Left lobe of liver (tissue), 2 donors: ENCODE measurements around the gene PRKCE. TPM values are rescaled to one million over a fixed set of nuclear protein-coding genes. Genes with fewer than 3 reads are reported as not detected.

Source experiments
- ATAC-seq: fragments of 200-7000 bp; cut with Tn5 transposase; one replicate; pipeline ENCODE4 v1.9.1; 2020; ENCODE audit warnings: mild to moderate bottlenecking, moderate library complexity
- DNase-seq: peaks from one replicate; pipeline ENCODE4 v3.0.0-alpha.2; 2020; ENCODE audit warnings: low spot score
- total RNA-seq: library from RNA; stranded (reverse); gene quantifications from one replicate; pipeline ENCODE4 v1.2.1, GENCODE V29; 2021
- donor health status: DM: no; HTN: no; CAD: no; lungs with moderate emphysema.
- donor health status: DM: no; HTN: yes; CAD: no.

Gene PRKCE
- total RNA-seq, result 8.4 TPM

DNA sequence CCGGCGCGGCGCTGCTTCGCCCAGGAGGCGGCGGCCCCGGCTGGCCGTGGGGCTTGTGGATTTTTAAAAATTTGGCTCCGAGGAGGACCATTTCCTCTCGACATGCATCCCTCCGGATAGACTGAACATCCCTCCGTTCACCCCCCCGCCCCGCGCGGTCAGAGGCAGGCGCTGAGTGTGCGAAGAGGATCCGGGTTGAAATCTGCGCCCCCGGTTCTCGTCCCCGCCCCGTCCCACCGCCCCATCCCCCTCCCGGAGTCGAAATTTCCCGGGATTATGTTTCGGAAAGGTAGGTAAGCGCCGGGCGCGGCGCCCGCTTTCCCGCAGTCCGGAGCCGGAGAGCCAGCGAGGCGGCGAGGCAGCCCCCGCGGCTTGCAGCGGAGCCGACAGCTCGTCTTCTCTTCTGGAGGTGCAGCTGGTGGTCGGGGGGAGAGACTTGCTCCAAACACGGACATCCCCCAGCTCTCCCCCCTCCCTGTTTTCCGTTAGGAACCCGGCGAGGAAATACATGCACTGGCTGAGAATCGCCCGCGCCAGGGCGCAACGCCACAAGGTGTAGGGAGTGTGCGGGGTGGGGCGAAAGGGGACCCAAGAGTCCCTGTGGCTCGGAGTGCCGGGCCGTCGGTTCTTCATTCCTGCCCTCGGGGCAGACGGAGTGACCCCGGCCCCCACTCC lies at the start of gene PRKCE:
Gene PRKCE (plus strand): TSS at position 261 of the 675 bp plus-strand sequence.
- ATAC-seq (peak; percentile 27), DNase-seq (peak; percentile 65)

DNA sequence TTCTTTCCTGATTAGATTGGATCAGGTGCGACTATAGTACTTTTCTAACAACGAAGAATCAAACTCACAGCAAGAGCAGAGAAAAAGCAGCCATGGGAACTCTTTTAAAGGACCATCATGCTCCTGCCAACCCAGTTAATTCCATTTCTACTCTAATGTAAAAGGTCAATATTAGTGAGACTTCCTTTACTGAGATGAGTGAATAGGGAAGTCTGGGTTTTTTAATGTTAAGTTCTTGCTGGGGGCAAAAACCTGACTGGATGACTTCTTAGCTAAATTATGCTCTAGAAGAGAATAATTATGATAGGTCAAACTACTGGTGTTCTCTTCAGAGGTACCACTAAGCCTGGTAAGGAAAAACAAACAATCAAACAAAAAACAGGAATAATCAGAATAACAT lies 48.9 kb upstream of the PRKCE start:
- no peak for ATAC-seq
- no peak for DNase-seq

DNA sequence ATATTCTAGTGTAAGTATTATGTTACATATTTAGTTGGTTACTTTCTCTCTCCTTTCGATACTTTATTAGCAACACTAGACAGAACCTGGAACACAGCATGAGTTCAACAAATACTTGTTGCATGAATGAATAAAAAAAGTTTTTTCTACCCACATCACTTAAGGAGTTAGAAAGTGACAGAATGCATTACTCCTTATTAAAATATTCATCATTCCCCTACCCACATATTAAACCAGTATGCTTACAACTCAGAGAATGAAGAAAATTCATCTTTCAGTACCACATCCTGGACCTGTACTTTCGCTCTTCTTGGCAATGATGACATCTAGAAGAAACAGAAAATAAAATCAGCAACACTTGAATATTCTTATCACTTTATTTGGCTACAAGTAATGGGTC lies 46.4 kb upstream of the PRKCE start:
- no peak for DNase-seq
- ATAC-seq, result no peak

DNA sequence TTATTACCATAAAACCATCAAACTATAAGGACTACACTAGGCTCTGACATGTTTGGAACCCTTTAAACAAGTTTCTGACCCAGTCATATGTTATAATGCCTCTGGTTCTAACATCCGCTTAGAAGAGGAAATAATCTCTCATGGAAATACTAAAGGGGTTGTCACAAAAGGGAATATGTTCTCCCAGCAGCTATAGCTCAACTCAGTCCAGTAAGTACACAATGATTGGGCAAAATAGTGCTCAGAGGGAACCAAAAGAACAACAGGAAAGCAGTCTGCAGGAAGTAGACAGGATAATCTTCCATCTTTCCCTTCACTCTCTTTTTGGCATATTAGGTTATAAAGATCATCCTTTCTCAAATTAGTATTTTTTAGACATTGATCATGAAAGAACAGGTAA lies 44.7 kb upstream of the PRKCE start:
- no peak for DNase-seq
- ATAC-seq, result no peak

DNA sequence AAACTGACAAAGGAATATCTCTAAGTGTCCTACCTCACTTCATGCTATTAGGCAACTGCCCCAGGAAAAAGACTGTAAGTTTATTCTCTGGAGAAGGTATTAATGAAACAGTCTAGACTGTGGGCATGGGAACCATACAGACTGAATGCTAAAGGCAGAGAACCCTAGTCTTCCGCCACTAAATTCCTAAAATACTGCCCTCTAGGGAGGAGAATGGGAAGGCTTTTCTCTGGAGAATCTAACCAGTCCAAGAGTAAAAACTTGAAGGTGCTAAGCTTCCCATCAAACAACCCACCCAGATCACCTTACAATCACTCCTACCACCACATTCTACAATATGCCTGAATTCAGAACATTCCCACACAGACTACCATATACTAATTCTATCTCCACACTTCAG lies 43.8 kb upstream of the PRKCE start:
- no peak for DNase-seq
- no peak for ATAC-seq

DNA sequence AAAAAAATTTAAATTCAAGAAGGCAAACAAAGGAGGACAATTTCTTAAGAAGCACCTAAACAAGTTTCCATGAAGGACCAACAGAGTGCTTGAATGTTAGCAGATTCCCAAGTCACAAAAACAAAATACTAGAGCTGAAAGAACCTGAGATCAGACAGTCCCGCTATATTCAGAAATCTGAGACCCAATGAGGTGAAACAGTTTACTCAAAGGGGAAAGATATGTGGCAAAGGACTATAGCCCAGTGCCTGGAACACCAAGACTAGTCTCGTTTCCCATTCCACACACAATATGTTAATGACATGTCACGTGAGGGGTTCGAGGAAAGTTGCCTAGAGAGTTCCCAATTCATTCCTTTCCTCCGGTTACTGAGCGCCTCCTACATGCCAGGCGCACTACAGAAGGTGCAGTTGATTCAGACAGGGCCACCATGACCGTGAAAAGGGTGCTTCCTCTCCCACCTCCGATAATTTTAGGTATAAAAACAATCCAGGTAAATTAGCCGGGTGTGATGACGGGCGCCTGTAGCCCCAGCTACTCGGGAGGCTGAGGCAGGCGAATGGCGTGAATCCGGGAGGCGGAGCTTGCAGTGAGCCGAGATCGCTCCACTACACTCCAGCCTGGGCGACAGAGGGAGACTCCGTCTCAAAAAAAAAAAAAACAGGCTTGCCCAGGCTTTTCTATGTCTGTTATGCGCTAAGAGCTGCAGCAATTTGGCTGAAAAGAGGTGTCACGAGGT lies 41.0 kb upstream of the PRKCE start:
- DNase-seq (peak; percentile 65), ATAC-seq (peak; percentile 76)

DNA sequence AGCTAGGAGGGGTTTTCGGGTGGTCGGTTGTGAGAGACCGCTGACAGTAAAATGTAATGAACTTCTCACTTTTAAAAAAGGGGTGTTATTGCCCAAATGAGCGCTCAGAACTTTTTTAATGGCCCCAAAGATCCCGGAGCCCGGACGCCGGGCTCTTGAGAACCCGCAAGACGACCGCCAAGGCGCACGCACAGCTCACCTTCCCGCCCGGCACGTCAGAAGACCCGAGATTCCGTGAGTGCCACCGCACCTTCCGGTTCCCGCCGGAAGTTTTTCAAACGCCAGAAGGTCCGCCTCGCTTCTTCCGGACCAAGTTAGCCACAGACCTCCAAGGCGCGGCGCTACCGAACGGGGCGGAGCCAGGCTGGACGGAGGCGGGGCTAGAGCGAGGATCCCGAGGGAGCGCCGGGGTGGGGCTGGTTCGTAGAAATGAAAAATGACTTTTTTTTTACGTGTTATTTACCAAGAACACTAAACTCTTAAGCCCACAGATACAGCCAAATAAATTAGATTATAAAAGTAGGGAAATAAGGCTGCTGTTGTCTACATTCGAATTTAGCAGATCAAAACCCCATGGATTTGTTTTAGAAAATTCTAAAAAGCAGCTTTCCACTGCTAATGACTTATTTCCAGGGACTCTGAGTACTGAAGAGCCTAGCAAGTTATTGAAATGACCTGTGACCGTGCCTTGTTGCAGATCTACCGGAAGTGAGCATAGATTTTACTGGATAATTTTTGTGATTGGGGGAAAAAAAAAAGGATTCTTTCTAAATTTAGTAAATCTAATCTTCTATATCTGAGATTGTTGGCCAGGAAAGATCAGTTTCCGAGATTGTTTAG lies 40.2 kb upstream of the PRKCE start, which contains the start of gene SRBD1:
Gene SRBD1 (minus strand): TSS at position 248 of the 840 bp plus-strand sequence. CDS start 5,826 bp downstream, outside the sequence.
- DNase-seq, result peak; percentile 97
- ATAC-seq, result peak; percentile 97

DNA sequence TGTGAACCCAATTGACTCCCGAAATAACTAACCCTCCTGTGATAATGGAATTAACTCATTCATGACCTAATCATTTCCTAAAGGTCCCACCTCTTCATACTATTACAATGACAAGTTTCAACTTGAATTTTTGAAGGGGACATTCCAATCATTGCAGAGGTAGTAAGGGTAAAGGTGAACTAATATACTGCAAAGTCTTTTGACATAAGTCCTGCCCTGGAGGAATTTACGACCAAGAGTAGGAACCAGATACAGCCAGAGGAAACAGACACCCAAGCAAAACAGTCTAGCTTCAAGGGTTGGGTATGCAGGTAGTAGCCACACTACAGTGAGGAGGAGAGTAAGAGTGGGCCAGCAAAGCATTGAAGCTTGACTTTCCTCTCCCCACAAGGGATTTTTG lies 39.2 kb upstream of the PRKCE start:
- ATAC-seq (no peak), DNase-seq (no peak)

DNA sequence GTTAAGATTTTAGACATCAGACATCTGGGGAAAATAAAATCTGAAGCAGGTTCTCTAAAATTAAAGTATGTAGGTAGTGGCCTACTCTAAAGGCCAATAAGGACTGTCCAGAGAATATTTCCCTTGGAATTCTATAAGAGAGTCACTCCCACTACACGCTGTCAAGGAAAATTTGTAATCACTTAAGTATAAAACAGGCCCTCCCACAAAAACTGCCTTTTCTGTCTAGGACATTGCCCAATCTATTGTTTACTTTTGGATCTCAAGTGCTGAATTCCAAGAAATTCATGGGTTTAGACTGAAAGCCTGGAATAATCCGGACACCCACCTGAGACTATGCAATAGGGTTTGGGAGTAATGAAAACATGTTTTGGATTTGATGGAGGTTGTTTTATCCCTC lies 38.7 kb upstream of the PRKCE start:
- ATAC-seq (no peak), DNase-seq (no peak)

DNA sequence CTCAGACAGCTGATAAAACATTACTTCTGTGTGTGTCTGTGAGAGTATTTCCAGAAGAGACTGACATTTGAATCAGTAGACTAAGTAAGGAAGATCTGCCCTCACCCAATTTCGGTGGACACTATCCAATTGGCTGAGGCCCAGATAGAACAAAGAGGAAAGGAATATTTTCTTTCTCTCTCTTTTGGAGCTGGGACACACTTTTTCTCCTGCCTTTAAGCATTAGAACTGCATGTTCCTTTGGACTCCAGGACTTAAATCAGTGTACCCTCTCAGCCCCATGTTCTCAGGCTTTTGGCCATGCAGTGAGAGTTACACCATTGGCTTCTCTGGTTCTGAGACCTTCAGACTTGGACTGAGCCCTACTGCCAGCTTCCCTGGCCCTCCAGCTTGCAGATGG lies 37.1 kb upstream of the PRKCE start:
- ATAC-seq, result no peak
- DNase-seq, result no peak

DNA sequence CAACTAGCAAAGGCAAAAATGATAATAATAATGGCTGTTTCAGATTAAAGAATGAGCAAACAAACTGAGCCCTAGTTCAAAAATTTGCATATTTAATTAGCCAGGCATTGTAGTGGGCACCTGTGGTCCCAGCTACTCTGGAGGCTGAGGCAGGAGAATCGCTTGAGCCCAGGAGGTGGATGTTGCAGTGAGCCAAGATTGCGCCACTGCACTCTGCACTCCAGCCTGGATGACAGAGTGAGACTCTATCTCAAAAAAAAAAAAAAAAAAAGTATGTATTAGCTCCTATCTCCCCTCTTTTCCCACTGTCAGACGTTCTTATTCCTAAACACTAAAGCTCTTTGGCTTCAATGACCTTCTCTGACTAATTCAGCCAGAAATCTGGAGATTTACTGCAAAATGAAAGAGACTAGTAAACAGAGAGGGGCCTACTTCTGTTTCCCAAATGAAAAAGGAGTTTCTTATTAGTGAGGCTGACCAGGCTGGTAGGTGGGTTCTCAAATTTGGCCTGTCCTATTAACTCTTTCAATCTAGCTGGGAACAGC lies 36.5 kb upstream of the PRKCE start:
- DNase-seq, result no peak
- ATAC-seq, result no peak

DNA sequence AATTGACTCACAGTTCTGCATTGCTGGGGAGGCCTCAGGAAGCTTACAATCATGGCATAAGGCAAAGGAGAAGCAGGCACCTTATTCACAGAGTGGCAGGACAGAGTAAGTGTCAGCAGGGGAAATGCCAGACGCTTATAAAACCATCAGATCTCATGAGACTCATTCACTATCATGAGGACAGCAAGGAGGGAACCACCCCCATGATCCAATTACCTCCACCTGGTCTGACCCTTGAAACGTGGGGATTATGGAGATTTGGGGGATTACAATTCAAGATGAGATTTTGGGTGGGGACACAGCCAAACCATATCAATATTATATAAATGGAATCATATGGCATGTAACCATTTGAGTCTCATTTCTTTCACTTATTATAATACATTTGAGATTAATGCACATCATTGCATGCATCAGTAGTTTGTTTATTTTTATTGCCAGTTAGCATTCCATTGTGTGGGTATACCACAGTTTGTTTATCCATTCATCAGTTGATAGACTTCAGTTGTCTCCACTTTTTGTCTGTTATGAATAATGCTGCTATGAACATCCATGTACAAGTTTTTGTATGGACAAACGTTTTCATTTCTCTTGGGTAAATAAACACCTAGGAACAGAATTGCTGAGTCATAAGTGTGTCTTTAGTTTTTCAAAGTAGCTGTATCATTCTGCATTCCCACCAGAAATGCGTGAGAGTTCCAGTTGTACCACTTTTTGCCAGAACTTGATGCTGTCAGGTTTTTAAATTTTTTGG lies 34.6 kb upstream of the PRKCE start:
- no peak for ATAC-seq
- DNase-seq, result no peak

DNA sequence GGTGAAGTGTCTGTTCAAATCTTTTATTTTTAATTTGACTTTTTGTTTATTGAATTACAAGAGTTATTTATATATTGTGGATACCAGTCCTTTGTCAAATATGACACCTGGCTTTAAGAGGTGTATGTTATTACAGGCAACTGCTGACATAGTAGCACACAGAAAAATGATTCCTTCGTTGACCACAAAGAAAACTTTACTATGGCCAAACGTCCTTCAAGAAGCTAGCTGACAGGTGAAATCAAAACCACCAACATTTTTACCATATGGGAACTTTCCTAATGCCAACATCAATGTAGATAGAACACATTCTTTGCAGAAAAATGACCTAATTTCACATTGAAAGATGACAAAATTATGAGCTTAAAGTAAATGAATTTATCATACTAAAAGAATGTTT lies 34.0 kb upstream of the PRKCE start:
- DNase-seq, result no peak
- ATAC-seq, result no peak

DNA sequence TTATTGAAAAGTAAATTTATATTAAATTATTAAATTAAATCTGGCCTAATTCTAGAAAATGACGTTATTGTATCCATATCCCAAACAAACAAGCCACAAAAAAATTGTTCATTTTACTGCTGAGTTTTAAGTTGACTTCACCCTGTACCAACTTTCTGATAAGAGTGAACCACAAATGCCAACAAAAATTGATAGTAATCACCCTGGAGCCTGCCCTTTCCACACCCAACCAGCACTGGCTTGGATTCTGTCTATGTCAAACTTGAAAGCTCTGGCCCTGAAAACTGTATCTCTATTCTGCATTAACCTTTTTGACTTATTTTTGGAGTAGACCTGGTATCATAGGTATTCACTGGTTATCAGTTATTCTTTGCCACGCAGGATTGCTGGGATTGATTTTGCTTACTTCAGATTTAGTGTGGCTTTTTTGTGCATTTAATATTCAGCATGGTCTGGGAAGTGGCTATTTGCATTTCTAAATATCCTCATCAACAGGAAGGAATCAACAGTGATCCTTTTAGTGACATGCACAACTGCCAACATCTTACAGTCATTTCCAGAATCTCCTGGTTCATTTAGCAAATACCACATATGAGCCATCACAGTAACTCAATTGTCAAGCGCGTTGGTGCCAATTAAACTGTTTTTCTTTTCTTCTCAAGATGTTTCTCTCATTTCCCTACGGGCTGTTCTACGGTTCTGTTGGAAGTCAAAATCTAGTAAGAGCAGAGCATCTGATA lies 29.0 kb upstream of the PRKCE start:
- no peak for ATAC-seq
- no peak for DNase-seq

DNA sequence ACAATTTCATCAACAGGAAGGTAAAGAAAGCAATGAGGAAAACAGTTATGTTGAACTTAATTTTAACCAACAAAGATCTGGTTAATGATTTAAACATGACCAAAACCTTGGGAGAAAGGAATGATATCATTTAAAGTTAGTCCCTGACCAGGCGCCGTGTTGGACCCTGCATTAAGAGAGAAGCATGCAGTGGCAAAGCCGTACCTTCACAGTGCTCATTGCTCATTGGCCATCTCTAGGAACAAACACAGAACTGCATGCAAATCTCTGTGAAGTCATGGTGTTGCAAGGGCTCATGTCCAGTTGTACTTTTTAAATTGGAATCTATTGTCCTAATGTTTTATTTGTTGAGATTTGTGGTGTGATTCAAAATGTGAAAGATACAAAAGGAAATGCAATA lies 28.4 kb upstream of the PRKCE start:
- ATAC-seq, result no peak
- no peak for DNase-seq

DNA sequence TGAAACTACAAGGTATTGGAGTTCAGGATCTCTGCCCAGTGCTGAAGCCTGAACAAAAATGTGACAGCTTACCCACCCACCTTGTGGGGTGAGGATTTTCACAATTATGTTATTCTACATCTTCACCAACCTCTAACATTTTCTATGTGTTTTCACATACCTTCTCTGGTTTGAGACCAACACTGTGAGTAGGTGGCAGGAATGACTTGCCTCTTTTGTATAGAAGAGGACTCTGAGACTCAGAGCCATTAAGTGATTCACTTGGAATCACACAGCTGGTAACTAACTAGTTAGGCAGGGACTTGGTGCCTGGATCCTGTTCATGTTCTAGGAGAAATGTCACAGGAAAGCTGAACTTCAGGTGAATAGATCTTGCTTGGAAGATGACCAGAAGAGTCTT lies 25.7 kb upstream of the PRKCE start:
- no peak for ATAC-seq
- no peak for DNase-seq

DNA sequence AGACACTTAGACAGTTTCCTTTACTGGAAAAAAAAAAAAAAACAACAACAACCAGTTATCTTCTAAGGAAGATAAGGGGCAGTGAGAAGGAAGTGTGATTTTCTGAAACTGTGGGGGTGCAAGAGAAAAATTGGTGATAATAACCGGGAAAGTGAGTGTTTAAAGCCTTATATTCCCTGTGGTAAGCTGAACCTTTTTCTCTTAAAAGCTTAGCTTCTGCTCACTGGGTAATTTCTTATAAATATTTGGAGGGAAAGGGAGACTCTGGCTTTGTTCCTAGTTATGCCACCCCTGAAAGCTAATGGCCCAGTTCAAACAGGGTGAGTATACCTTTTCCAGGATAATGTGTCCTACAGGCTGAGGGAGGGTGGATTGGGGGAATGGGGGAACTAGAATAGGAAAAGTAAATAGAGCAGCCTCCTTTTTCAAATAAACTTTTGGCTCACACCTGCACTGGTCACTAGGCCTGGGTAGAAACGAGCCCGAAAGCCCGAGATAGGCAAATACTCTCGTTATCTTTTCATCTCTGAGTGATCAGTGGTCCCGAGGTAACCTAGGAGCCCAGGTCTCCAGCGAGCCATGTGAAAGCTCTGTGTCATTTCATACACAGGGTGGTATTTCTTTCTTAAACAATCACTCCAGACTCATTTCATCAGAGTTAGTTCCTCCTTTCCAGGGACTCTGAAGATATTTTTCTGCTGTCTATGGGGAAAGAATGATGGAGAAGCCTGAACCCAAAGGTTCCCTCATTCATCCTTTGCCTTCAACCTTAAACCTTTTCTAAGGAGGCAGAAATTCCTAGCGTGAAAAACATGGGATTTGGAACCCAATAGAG lies 24.9 kb upstream of the PRKCE start:
- DNase-seq (no peak), ATAC-seq (peak; percentile 97)

DNA sequence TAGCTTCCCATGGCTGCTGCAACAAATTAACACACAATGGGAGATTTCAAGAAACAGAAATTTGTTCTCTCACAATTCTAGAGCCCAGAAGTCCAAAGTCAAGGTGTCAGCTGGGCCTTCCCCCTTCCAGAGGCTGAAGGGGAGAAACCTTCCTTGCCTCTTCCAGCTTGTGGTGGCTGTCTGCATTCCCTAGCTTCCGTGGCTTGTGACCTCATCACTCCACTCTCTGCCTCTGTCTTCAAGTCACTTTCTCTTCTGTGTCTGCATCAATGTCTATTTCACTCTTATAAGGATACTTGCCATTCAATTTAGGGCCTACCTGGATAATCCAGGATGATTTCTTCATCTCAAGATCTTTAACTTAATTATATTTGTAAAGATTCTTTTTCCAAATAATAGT lies 23.6 kb upstream of the PRKCE start:
- DNase-seq (no peak), ATAC-seq (no peak)

DNA sequence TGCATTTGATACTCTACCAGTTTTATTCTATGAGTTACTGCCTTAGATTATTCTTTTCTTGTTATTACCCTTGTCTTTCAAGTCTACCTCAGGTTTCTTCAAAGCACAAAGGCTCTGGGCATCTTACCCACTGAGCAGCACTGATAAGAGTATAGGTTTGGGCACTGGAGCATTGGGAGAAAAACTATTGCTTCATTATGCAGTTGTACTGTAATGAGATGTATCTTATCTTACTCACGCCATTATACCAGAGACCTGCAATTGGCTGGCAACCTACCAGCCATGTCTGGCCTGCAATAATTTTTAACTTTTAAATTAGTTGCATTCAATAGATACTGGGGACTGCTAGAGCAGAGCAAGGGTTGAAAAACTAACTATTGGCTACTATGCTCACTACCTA lies 21.5 kb upstream of the PRKCE start:
- no peak for ATAC-seq
- no peak for DNase-seq
